Renal cortex interstitium (tissue), 11 donors: ENCODE results near the gene PCDHA7. TPM values are rescaled to one million over a fixed set of nuclear protein-coding genes. Genes with fewer than 3 reads are reported as not detected.

Source experiments
- DNase-seq, 11 donors: peaks; one replicate each; pipeline ENCODE4 v3.0.0-alpha.2; 2013; ENCODE audit warnings: low read depth in 9 of 11, low spot score in 4 of 11; ENCODE audit errors: extremely low read depth in 1 of 11
- polyA plus RNA-seq, 3 donors: library from polyadenylated mRNA; unstranded; fragments of 120-200 nt; gene quantifications; one replicate each; pipeline ENCODE4 v1.2.1, GENCODE V29; 2013; ENCODE audit not compliant: insufficient read length in 3 of 3

The PCDHA7 gene
- polyA plus RNA-seq, 3 donors, result 0.23 to 0.33 (median 0.26) TPM

GRCh38 chr5:140883927-140884697 is 50.0 kb downstream of the PCDHA7 start:
- no peak for DNase-seq

Other genes with a start within 250 kb of the PCDHA7 start
- gene CD14, start 201.1 kb upstream of the PCDHA7 start, polyA plus RNA-seq, result 10 to 100 TPM in 2 of 3 donors, 1 to 10 TPM in 1; 8.4 to 11.5 (median 11.0) TPM
- 10 to 100 TPM; 16.1 to 19.3 (median 17.0) TPM for gene TMCO6, start 194.8 kb upstream of the PCDHA7 start, polyA plus RNA-seq
- 10 to 100 TPM; 77.3 to 94.8 (median 88.4) TPM for gene NDUFA2, start 186.6 kb upstream of the PCDHA7 start, polyA plus RNA-seq
- gene IK, start 186.4 kb upstream of the PCDHA7 start, polyA plus RNA-seq, result 100 to 1,000 TPM; 158 to 177 (median 174) TPM
- gene WDR55, start 169.4 kb upstream of the PCDHA7 start, polyA plus RNA-seq, result 10 to 100 TPM; 15.0 to 20.6 (median 15.8) TPM
- 1 to 10 TPM in 1 of 3 donors, under 1 TPM in 2; 0.36 to 1.0 (median 0.76) TPM for gene DND1, start 160.7 kb upstream of the PCDHA7 start, polyA plus RNA-seq
- gene HARS1, start 142.9 kb upstream of the PCDHA7 start, polyA plus RNA-seq, result 10 to 100 TPM; 70.5 to 78.3 (median 71.8) TPM
- gene HARS2, start 142.8 kb upstream of the PCDHA7 start, polyA plus RNA-seq, result 10 to 100 TPM; 42.6 to 54.8 (median 46.8) TPM
- gene ZMAT2, start 133.8 kb upstream of the PCDHA7 start, polyA plus RNA-seq, result 100 to 1,000 TPM; 103 to 141 (median 128) TPM
- gene PCDHA1, start 48.1 kb upstream of the PCDHA7 start, polyA plus RNA-seq, result under 1 TPM in 1 of 3 donors, not detected in 2; 0.09 TPM
- gene PCDHA2, start 39.4 kb upstream of the PCDHA7 start, polyA plus RNA-seq, result under 1 TPM; 0.24 to 0.37 (median 0.30) TPM
- under 1 TPM; 0.36 to 0.41 (median 0.37) TPM for gene PCDHA3, start 33.2 kb upstream of the PCDHA7 start, polyA plus RNA-seq
- gene PCDHA4, start 27.2 kb upstream of the PCDHA7 start, polyA plus RNA-seq, result 1 to 10 TPM in 2 of 3 donors, under 1 TPM in 1; 0.96 to 1.1 (median 1.0) TPM
- gene PCDHA5, start 12.7 kb upstream of the PCDHA7 start, polyA plus RNA-seq, result under 1 TPM in 2 of 3 donors, not detected in 1; 0.06 to 0.21 TPM
- under 1 TPM; 0.16 to 0.41 (median 0.40) TPM for gene PCDHA6, start 6.3 kb upstream of the PCDHA7 start, polyA plus RNA-seq
- gene PCDHA8, start 6.9 kb downstream of the PCDHA7 start, polyA plus RNA-seq, result under 1 TPM; 0.06 to 0.09 (median 0.09) TPM
- gene PCDHA9, start 14.1 kb downstream of the PCDHA7 start, polyA plus RNA-seq, result under 1 TPM; 0.03 to 0.05 (median 0.04) TPM
- under 1 TPM; 0.23 to 0.91 (median 0.75) TPM for gene PCDHA10, start 21.6 kb downstream of the PCDHA7 start, polyA plus RNA-seq
- under 1 TPM; 0.09 to 0.29 (median 0.17) TPM for gene PCDHA11, start 34.7 kb downstream of the PCDHA7 start, polyA plus RNA-seq
- under 1 TPM in 2 of 3 donors, not detected in 1; 0.11 to 0.12 TPM for gene PCDHA12, start 41.0 kb downstream of the PCDHA7 start, polyA plus RNA-seq
- not detected for gene PCDHA13, start 47.9 kb downstream of the PCDHA7 start, polyA plus RNA-seq
- gene PCDHAC1, start 92.0 kb downstream of the PCDHA7 start, polyA plus RNA-seq, result under 1 TPM; 0.09 to 0.17 (median 0.09) TPM
- gene PCDHAC2, start 132.2 kb downstream of the PCDHA7 start, polyA plus RNA-seq, result under 1 TPM; 0.52 to 0.65 (median 0.64) TPM
- under 1 TPM; 0.04 to 0.12 (median 0.12) TPM for gene PCDHB1, start 217.1 kb downstream of the PCDHA7 start, polyA plus RNA-seq